Memory B cell (primary cell): ENCODE measurements around the gene CAPN9.

Source experiments
- ATAC-seq: fragments of 150-1000 bp; cut with Tn5 transposase; 2 replicates; pipeline ENCODE4 v1.10.0; 2021; ENCODE audit warnings: low read depth, mild to moderate bottlenecking, moderate library complexity
- DNase-seq, 2 donors: peaks; one replicate each; pipeline ENCODE4 v3.0.0; 2022; ENCODE audit warnings: low spot score in 2 of 2
- H3K27ac Mint-ChIP-seq: one replicate; pipeline ENCODE4 v1.8.0; 2022; ENCODE audit warnings: mild to moderate bottlenecking, moderate library complexity, mixed read lengths
- H3K27me3 Mint-ChIP-seq: one replicate; pipeline ENCODE4 v1.8.0; 2022; ENCODE audit warnings: mixed read lengths
- H3K36me3 Mint-ChIP-seq: one replicate; pipeline ENCODE4 v1.8.0; 2022; ENCODE audit warnings: mild to moderate bottlenecking, mixed read lengths
- H3K4me1 Mint-ChIP-seq: one replicate; pipeline ENCODE4 v1.8.0; 2022; ENCODE audit warnings: mixed read lengths
- H3K4me3 Mint-ChIP-seq: one replicate; pipeline ENCODE4 v1.8.0; 2022; ENCODE audit warnings: mild to moderate bottlenecking, moderate library complexity, mixed read lengths
- H3K9me3 Mint-ChIP-seq: one replicate; pipeline ENCODE4 v1.8.0; 2022; ENCODE audit warnings: mixed read lengths

CAPN9 gene

GRCh38 chr1:230798491-230798890, 51.3 kb downstream of the CAPN9 start:
- H3K36me3 Mint-ChIP-seq, result peaks cover 1% of the 10 kb centered on the region
- H3K4me1 Mint-ChIP-seq, result no peaks in the 10 kb centered on the region
- no peaks in the 10 kb centered on the region for H3K9me3 Mint-ChIP-seq
- no peak for ATAC-seq
- no peak for DNase-seq
- H3K4me3 Mint-ChIP-seq, result no peak overlapping the region
- H3K27me3 Mint-ChIP-seq, result peaks cover 16% of the 10 kb centered on the region
- no peak overlapping the region for H3K27ac Mint-ChIP-seq

- ATAC-seq, result no peak
- Mint-ChIP-seq H3K4me3 (no peak overlapping the region), H3K27ac (no peak overlapping the region), H3K27me3 (peaks cover 16% of the 10 kb centered on the region), H3K4me1 (no peaks in the 10 kb centered on the region), H3K9me3 (no peaks in the 10 kb centered on the region), H3K36me3 (peaks cover 1% of the 10 kb centered on the region)
- no peak for DNase-seq
These were observed 54.0 kb downstream of the CAPN9 start for GRCh38 chr1:230800891-230801840.

- H3K9me3 Mint-ChIP-seq, result peaks cover 2% of the 10 kb centered on the region
- H3K27me3 Mint-ChIP-seq, result peaks cover 10% of the 10 kb centered on the region
- DNase-seq, result no peak
- H3K4me1 Mint-ChIP-seq, result no peaks in the 10 kb centered on the region
- peaks cover 1% of the 10 kb centered on the region for H3K36me3 Mint-ChIP-seq
- ATAC-seq, result no peak
- H3K27ac Mint-ChIP-seq, result no peak overlapping the region
- H3K4me3 Mint-ChIP-seq, result no peak overlapping the region
These were observed 57.2 kb downstream of the CAPN9 start for GRCh38 chr1:230804396-230804795.

- no peaks in the 10 kb centered on the region for H3K4me1 Mint-ChIP-seq
- peaks cover 8% of the 10 kb centered on the region for H3K27me3 Mint-ChIP-seq
These were observed 59.4 kb downstream of the CAPN9 start for GRCh38 chr1:230806552-230806951.

GRCh38 chr1:230807029-230807428, 59.8 kb downstream of the CAPN9 start:
- peaks cover 3% of the 10 kb centered on the region for H3K27me3 Mint-ChIP-seq
- DNase-seq, result no peak
- H3K9me3 Mint-ChIP-seq, result peaks cover 2% of the 10 kb centered on the region
- no peak overlapping the region for H3K4me3 Mint-ChIP-seq
- H3K4me1 Mint-ChIP-seq, result no peaks in the 10 kb centered on the region
- no peak overlapping the region for H3K27ac Mint-ChIP-seq
- ATAC-seq, result no peak
- peaks cover 1% of the 10 kb centered on the region for H3K36me3 Mint-ChIP-seq

More at GRCh38 chr1:230806552-230806951, 59.4 kb downstream of the CAPN9 start:
- Mint-ChIP-seq H3K36me3 (peaks cover 1% of the 10 kb centered on the region), H3K9me3 (peaks cover 2% of the 10 kb centered on the region), H3K27ac (no peak overlapping the region), H3K4me3 (no peak overlapping the region)
- ATAC-seq, result no peak
- DNase-seq, result no peak

GRCh38 chr1:230807561-230808280, 60.5 kb downstream of the CAPN9 start:
- no peaks in the 10 kb centered on the region for H3K36me3 Mint-ChIP-seq
- DNase-seq, result no peak

GRCh38 chr1:230808281-230808872, 61.2 kb downstream of the CAPN9 start:
- ATAC-seq (no peak), DNase-seq (no peak)
- Mint-ChIP-seq H3K27ac (no peak overlapping the region), H3K4me1 (no peaks in the 10 kb centered on the region), H3K27me3 (peaks cover 1% of the 10 kb centered on the region), H3K4me3 (no peak overlapping the region), H3K36me3 (peaks cover 4% of the 10 kb centered on the region), H3K9me3 (peaks cover 11% of the 10 kb centered on the region)

More at GRCh38 chr1:230807561-230808280, 60.5 kb downstream of the CAPN9 start:
- Mint-ChIP-seq H3K4me1 (no peaks in the 10 kb centered on the region), H3K4me3 (no peak overlapping the region), H3K27ac (no peak overlapping the region), H3K27me3 (peaks cover 1% of the 10 kb centered on the region), H3K9me3 (peaks cover 5% of the 10 kb centered on the region)
- ATAC-seq, result no peak

GRCh38 chr1:230809256-230809990, 62.2 kb downstream of the CAPN9 start:
- no peaks in the 10 kb centered on the region for H3K27me3 Mint-ChIP-seq
- no peak overlapping the region for H3K4me3 Mint-ChIP-seq
- H3K27ac Mint-ChIP-seq, result no peak overlapping the region
- peaks cover 17% of the 10 kb centered on the region for H3K9me3 Mint-ChIP-seq
- peaks cover 6% of the 10 kb centered on the region for H3K36me3 Mint-ChIP-seq
- DNase-seq (peak in 1 of 2 donors; percentile 0), ATAC-seq (no peak)
- no peaks in the 10 kb centered on the region for H3K4me1 Mint-ChIP-seq

GRCh38 chr1:230812568-230812967, 65.4 kb downstream of the CAPN9 start:
- Mint-ChIP-seq H3K4me3 (no peak overlapping the region), H3K27me3 (peaks cover 7% of the 10 kb centered on the region), H3K27ac (no peak overlapping the region), H3K9me3 (peaks cover 16% of the 10 kb centered on the region), H3K4me1 (no peaks in the 10 kb centered on the region), H3K36me3 (peaks cover 6% of the 10 kb centered on the region)
- DNase-seq (no peak), ATAC-seq (no peak)

GRCh38 chr1:230814949-230815692, 67.9 kb downstream of the CAPN9 start:
- Mint-ChIP-seq H3K27me3 (peaks cover 14% of the 10 kb centered on the region), H3K4me3 (no peak overlapping the region), H3K27ac (no peak overlapping the region), H3K36me3 (peaks cover 6% of the 10 kb centered on the region), H3K9me3 (peaks cover 16% of the 10 kb centered on the region), H3K4me1 (no peaks in the 10 kb centered on the region)
- DNase-seq (peak in 1 of 2 donors; percentile 3), ATAC-seq (no peak)

- peaks cover 17% of the 10 kb centered on the region for H3K27me3 Mint-ChIP-seq
- DNase-seq (peak in 1 of 2 donors; percentile 3), ATAC-seq (no peak)
- H3K36me3 Mint-ChIP-seq, result peaks cover 6% of the 10 kb centered on the region
- H3K9me3 Mint-ChIP-seq, result peaks cover 16% of the 10 kb centered on the region
- no peak overlapping the region for H3K4me3 Mint-ChIP-seq
- no peak overlapping the region for H3K27ac Mint-ChIP-seq
- H3K4me1 Mint-ChIP-seq, result no peaks in the 10 kb centered on the region
These were observed 68.8 kb downstream of the CAPN9 start for GRCh38 chr1:230816018-230816417.

- Mint-ChIP-seq H3K9me3 (peaks cover 7% of the 10 kb centered on the region), H3K27ac (no peak overlapping the region), H3K27me3 (peaks cover 25% of the 10 kb centered on the region), H3K4me3 (no peak overlapping the region), H3K4me1 (no peaks in the 10 kb centered on the region), H3K36me3 (peaks cover 2% of the 10 kb centered on the region)
- ATAC-seq (no peak), DNase-seq (no peak)
These were observed 71.2 kb downstream of the CAPN9 start for GRCh38 chr1:230818367-230818766.

GRCh38 chr1:230818901-230819300, 71.7 kb downstream of the CAPN9 start:
- Mint-ChIP-seq H3K27me3 (peaks cover 25% of the 10 kb centered on the region), H3K4me1 (no peaks in the 10 kb centered on the region), H3K4me3 (no peak overlapping the region), H3K36me3 (peaks cover 1% of the 10 kb centered on the region), H3K27ac (no peak overlapping the region), H3K9me3 (peaks cover 3% of the 10 kb centered on the region)
- ATAC-seq, result no peak
- no peak for DNase-seq
